ENCODE measurements around the gene NCAPD3.

Gene NCAPD3

GRCh38 chr11:134158023-134158422 lies 65.7 kb downstream of the NCAPD3 start:
- DNase-seq (ENCODE audit: low read depth) = no peak

GRCh38 chr11:134157451-134157850 lies 66.3 kb downstream of the NCAPD3 start:
- no peak for DNase-seq (ENCODE audit: low read depth)

DNA sequence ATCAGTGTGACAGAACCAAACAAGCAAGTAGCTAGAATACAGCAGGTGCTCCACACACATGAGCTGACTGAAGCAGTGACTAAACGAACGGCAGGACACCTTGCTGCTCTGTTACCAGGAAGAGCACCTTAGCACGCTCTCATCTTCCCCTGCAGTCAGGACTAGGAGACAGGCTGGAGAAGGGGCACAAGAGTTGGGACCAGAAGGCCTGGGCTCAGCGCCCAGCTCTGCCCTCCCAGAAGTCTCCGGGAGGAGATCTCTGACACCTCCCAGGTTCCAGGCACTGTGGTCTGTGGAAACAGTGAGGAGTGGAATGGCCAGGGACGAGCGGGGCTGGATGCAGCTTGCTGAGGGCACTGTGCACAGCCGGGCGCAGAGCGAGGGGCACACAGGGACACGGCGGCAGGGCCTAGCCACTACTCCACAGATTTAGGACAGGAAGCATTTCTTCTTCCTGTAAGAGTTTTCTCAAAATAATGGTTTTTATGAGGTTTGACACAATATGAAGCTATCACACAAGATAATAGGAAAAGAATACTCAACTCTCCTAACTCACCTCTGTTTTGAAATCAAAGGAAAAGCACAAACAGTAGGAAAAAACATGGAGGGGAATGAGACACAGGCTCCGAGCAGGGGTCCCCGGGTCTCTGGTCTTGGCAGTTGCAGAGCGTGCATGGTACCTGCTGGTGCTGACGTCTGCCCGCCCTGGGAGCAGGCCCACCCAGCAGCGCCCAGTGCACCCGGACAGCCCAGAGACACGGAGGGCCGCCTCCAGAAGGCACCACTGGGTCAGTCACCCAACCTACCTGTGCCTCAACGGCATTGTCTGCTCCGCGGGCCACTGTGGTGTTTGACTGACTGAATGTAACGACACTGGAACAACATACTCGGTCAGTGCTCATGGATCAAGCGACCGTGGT lies 67.6 kb downstream of the NCAPD3 start:
- no peak for DNase-seq (ENCODE audit: low read depth)

- DNase-seq (ENCODE audit: low read depth) = no peak
These were observed 68.3 kb downstream of the NCAPD3 start for GRCh38 chr11:134155456-134155855.

- DNase-seq (ENCODE audit: low read depth) = no peak
These were observed 69.3 kb downstream of the NCAPD3 start for GRCh38 chr11:134154441-134154840.

- no peak for DNase-seq (ENCODE audit: low read depth)
These were observed 70.4 kb downstream of the NCAPD3 start for GRCh38 chr11:134153147-134153905.

DNA sequence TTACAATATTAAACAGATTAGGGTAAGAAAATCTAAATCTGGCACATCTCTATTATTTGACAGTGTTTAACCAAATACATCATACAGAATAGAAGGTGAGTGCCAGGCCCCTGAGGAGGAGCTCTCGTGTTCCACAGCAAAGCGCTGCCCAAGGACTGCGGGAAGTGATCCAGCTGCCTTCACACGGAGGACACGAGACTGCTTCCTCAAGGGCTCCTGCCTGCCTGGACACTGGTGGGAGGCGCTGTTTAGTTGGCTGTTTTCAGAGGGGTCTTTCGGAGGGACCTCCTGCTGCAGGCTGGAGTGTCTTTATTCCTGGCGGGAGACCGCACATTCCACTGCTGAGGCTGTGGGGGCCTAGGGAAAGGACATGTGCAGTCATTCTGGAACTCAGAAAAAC lies 71.1 kb downstream of the NCAPD3 start:
- DNase-seq (ENCODE audit: low read depth) = no peak

DNA sequence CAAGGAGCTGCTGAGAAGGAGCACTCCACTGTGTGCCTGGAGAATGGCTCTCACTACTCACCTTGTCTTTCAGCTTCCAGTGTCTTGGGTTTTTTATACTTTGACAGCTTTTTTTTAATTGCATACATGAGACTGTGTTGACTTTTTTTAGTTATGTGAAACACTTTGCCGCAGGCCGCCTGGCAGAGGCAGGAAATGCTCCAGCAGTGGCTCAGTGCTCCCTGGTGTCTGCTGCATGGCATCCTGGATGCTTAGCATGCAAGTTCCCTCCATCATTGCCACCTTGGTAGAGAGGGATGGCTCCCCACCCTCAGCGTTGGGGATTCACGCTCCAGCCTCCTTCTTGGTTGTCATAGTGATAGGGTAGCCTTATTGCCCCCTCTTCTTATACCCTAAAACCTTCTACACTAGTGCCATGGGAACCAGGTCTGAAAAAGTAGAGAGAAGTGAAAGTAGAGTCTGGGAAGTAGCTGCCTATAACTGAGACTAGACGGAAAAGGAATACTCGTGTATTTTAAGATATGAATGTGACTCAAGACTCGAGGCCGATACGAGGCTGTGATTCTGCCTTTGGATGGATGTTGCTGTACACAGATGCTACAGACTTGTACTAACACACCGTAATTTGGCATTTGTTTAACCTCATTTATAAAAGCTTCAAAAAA lies 72.6 kb downstream of the NCAPD3 start:
- DNase-seq (ENCODE audit: low read depth) = no peak

GRCh38 chr11:134150195-134150903 lies 73.4 kb downstream of the NCAPD3 start:
- peak; percentile 42 for DNase-seq (ENCODE audit: low read depth)

- no peak for DNase-seq (ENCODE audit: low read depth)
These were observed 74.4 kb downstream of the NCAPD3 start for GRCh38 chr11:134149371-134149770.

DNA sequence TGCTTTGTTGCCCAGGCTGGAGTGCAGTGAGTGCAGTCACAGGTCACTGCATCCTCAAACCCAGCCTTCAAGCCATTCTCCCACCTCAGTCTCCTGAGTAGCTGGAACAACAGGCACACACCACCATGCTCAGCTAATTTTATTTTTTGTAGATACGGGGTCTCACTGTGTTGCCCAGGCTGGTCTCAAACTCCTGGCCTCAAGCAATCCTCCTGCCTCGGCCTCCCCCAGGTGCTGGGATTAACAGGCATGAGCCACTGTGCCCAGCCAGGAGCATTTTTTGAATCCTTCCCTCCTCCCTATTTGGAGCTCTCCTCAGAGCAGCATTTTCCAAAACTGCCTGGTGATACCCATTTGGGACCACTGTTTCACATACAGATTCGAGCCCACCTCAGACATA lies 77.2 kb downstream of the NCAPD3 start:
- DNase-seq (ENCODE audit: low read depth) = no peak

- no peak for DNase-seq (ENCODE audit: low read depth)
These were observed 78.1 kb downstream of the NCAPD3 start for GRCh38 chr11:134145715-134146114.

DNA sequence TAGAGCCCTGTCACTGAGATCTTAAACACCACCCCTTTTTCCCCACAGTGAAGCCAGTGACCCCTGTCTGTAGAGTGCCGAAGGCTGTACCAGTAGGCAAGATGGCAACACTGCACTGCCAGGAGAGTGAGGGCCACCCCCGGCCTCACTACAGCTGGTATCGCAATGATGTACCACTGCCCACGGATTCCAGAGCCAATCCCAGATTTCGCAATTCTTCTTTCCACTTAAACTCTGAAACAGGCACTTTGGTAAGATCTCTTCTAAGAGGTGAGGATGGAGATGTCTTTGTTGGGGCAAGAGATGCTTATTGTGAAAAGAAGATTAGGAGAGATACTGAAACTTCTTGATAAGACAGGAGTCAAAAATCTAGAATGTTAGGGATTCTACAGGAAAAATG lies 79.0 kb downstream of the NCAPD3 start:
- DNase-seq (ENCODE audit: low read depth) = peak; percentile 56

DNA sequence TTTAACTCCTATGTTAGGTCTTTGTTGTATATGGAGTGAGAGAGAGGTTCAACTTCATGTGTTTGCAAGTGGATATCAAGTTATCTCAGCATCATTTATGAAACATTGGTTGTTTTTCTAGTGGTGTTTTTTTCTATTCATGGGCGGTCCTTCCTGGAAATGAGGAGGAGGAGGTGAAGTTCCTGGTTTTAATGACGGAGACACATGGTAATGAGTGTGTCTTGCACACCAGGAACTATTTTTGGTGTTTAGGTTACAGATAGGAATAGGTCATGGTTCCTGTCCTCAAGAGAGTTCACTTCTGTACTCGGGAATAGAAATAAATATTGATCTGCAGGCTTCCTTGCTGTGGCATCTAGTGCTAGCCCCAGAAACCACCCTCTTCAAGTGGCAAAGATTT lies 80.0 kb downstream of the NCAPD3 start:
- DNase-seq (ENCODE audit: low read depth) = no peak

DNA sequence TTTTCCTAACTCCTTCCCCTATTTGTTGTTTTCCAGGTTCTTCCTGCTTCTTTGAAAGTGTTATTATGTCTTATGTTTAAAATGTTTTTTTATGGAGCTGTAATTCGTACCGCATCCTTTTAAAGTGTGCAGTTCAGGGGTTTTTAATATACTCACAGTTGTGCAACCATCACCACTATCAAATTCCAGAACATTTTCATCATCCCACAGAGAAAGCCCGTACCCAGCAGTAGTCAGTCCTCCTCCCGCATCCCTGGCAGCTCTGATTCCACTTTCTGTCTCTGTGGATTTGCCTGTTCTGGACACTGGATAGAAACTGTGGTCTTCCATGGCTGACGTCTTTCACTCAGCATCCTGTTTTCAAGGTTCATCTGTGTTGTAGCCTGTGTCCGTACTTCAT lies 81.2 kb downstream of the NCAPD3 start:
- peak; percentile 88 for DNase-seq (ENCODE audit: low read depth)

- no peak for DNase-seq (ENCODE audit: low read depth)
These were observed 82.7 kb downstream of the NCAPD3 start for GRCh38 chr11:134140961-134141490.

GRCh38 chr11:134139873-134140331 lies 83.9 kb downstream of the NCAPD3 start:
- peak; percentile 81 for DNase-seq (ENCODE audit: low read depth)

- DNase-seq (ENCODE audit: low read depth) = no peak
These were observed 84.4 kb downstream of the NCAPD3 start for GRCh38 chr11:134139303-134139872.

DNA sequence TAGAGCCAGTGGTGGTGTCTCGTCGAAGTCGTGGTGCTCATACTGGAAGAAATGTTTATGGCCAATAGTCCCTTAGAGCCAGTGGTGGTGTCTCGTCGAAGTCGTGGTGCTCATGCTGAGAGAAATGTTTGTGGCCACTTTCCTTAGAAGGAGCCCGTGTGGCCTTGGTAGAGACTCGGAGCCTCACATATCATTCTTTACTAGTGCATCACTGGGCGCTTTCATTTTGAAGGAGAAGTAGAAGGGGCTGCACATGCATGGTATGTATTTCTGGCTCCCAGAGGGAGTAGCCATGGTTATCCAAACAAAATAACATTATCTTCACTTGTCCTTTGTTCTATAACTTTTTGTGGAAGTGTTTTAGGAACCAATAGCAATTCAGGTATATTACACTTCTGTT lies 85.4 kb downstream of the NCAPD3 start:
- DNase-seq (ENCODE audit: low read depth) = no peak

- DNase-seq (ENCODE audit: low read depth) = no peak
These were observed 89.6 kb downstream of the NCAPD3 start for GRCh38 chr11:134134167-134134566.

GRCh38 chr11:134132808-134133207 lies 91.0 kb downstream of the NCAPD3 start:
- DNase-seq (ENCODE audit: low read depth) = no peak
